ENCODE measurements around the gene CCDC127.

DNA sequence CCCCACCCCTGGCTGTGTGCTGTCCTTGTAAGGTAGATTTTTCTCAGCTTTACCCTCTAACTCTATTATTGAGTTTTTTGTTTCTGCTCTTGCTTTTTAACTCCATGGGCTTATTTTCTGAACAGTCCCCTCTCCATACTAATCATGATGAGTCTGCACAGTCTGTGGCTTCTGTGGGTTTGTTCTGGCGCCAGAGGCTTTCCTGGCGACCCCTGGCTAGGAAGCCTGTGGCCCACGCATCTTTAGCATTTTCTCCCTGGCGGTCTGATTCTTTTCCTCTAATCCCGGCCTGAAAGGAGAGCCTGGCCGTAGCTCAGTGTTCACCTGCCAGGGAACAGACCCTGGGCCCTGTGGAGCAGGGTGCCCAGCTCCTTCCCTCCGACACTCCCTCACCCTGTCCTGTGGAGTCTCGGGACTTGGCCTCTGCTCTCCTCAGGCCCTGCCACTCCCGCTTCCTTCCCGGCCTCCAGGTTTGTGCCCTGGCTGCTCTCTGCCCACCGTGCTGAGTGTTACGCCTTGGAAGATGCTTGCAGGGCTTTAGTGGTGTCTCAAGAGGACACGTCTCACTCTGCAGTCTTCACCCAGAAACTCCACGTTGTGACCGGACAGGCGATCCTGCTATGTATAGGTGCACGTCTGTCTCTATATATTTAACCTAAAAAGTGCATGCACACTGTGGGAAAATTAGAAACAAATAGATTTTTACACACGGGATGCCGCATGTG, 58.3 kb downstream of the CCDC127 start:
- TF ChIP-seq, protein P1, sequence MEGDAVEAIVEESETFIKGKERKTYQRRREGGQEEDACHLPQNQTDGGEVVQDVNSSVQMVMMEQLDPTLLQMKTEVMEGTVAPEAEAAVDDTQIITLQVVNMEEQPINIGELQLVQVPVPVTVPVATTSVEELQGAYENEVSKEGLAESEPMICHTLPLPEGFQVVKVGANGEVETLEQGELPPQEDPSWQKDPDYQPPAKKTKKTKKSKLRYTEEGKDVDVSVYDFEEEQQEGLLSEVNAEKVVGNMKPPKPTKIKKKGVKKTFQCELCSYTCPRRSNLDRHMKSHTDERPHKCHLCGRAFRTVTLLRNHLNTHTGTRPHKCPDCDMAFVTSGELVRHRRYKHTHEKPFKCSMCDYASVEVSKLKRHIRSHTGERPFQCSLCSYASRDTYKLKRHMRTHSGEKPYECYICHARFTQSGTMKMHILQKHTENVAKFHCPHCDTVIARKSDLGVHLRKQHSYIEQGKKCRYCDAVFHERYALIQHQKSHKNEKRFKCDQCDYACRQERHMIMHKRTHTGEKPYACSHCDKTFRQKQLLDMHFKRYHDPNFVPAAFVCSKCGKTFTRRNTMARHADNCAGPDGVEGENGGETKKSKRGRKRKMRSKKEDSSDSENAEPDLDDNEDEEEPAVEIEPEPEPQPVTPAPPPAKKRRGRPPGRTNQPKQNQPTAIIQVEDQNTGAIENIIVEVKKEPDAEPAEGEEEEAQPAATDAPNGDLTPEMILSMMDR (IDR thresholded peaks at IDR 0.05; ENCODE audit: low read depth, low read length, missing input control) = no peak
- TF ChIP-seq TAF1 (conservative IDR thresholded peaks at IDR 0.05) = no peak
- TF ChIP-seq, protein P2, sequence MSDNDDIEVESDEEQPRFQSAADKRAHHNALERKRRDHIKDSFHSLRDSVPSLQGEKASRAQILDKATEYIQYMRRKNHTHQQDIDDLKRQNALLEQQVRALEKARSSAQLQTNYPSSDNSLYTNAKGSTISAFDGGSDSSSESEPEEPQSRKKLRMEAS (IDR thresholded peaks at IDR 0.05) = no peak
- no peak for TF ChIP-seq YY1 (IDR thresholded peaks at IDR 0.05)
- TF ChIP-seq JUND (IDR thresholded peaks at IDR 0.05) = no peak
- TF ChIP-seq, protein P3, sequence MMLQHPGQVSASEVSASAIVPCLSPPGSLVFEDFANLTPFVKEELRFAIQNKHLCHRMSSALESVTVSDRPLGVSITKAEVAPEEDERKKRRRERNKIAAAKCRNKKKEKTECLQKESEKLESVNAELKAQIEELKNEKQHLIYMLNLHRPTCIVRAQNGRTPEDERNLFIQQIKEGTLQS (IDR thresholded peaks at IDR 0.05) = no peak
- no peak for TF ChIP-seq FOXA1 (IDR thresholded peaks at IDR 0.05)
- TF ChIP-seq RAD21 (IDR thresholded peaks at IDR 0.05) = no peak
- TF ChIP-seq EGR1 (IDR thresholded peaks at IDR 0.05; ENCODE audit: low read depth in 2 of 2) = no peak
- TF ChIP-seq GABPA (IDR thresholded peaks at IDR 0.05 in 1 of 2, conservative IDR thresholded peaks at IDR 0.05 in 1 of 2) = no peak
- TF ChIP-seq, protein P4, sequence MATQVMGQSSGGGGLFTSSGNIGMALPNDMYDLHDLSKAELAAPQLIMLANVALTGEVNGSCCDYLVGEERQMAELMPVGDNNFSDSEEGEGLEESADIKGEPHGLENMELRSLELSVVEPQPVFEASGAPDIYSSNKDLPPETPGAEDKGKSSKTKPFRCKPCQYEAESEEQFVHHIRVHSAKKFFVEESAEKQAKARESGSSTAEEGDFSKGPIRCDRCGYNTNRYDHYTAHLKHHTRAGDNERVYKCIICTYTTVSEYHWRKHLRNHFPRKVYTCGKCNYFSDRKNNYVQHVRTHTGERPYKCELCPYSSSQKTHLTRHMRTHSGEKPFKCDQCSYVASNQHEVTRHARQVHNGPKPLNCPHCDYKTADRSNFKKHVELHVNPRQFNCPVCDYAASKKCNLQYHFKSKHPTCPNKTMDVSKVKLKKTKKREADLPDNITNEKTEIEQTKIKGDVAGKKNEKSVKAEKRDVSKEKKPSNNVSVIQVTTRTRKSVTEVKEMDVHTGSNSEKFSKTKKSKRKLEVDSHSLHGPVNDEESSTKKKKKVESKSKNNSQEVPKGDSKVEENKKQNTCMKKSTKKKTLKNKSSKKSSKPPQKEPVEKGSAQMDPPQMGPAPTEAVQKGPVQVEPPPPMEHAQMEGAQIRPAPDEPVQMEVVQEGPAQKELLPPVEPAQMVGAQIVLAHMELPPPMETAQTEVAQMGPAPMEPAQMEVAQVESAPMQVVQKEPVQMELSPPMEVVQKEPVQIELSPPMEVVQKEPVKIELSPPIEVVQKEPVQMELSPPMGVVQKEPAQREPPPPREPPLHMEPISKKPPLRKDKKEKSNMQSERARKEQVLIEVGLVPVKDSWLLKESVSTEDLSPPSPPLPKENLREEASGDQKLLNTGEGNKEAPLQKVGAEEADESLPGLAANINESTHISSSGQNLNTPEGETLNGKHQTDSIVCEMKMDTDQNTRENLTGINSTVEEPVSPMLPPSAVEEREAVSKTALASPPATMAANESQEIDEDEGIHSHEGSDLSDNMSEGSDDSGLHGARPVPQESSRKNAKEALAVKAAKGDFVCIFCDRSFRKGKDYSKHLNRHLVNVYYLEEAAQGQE (IDR thresholded peaks at IDR 0.05) = no peak
- TF ChIP-seq RXRA (IDR thresholded peaks at IDR 0.05) = no peak
